Smooth muscle cell (in vitro differentiated cells): ENCODE results near the gene ATXN1. TPM values are rescaled to one million over a fixed set of nuclear protein-coding genes. Genes with fewer than 3 reads are reported as not detected.

ENCODE experiments used
- DNase-seq: peaks from one replicate; lab custom pipeline; 2025; ENCODE audit not compliant: unreplicated experiment; lab: John Stamatoyannopoulos, UW
- H2AFZ ChIP-seq: fragments of 200-600 bp; sonication (generic); 2 replicates; pipeline ENCODE4 v1.6.0; 2016; ENCODE audit warnings: antibody characterized with exemption, low read depth, mild to moderate bottlenecking
- H3F3A ChIP-seq: fragments of 200-600 bp; sonication (generic); 2 replicates; pipeline ENCODE4 v1.6.0; 2017; ENCODE audit warnings: antibody characterized with exemption, low read depth
- H3K27ac ChIP-seq: fragments of 200-600 bp; sonication (generic); 2 replicates; pipeline ENCODE4 v1.5.1; 2016; ENCODE audit warnings: low read depth, mild to moderate bottlenecking
- H3K27me3 ChIP-seq: fragments of 200-600 bp; sonication (generic); 2 replicates; pipeline ENCODE4 v1.6.1; 2016; ENCODE audit warnings: low read depth, mild to moderate bottlenecking
- H3K36me3 ChIP-seq: fragments of 200-600 bp; sonication (generic); 2 replicates; pipeline ENCODE4 v1.5.1; 2016; ENCODE audit warnings: low read depth
- H3K4me1 ChIP-seq: fragments of 200-600 bp; sonication (generic); 2 replicates; pipeline ENCODE4 v1.5.1; 2016; ENCODE audit warnings: low read depth
- H3K4me2 ChIP-seq: fragments of 200-600 bp; sonication (generic); 2 replicates; pipeline ENCODE4 v1.6.0; 2016; ENCODE audit warnings: mild to moderate bottlenecking
- H3K4me3 ChIP-seq: fragments of 200-600 bp; sonication (generic); 2 replicates; pipeline ENCODE4 v1.5.1; 2016; ENCODE audit warnings: mild to moderate bottlenecking
- H3K79me2 ChIP-seq: fragments of 200-600 bp; sonication (generic); 2 replicates; pipeline ENCODE4 v1.6.0; 2016; ENCODE audit warnings: low read depth, mild to moderate bottlenecking
- H3K9ac ChIP-seq: fragments of 200-600 bp; sonication (generic); 2 replicates; pipeline ENCODE4 v1.6.0; 2016; ENCODE audit warnings: low read depth
- H3K9me3 ChIP-seq: fragments of 200-600 bp; sonication (generic); replicated peaks from 2 replicates; pipeline ENCODE4 v1.5.1; 2016; ENCODE audit warnings: low read depth
- H4K20me1 ChIP-seq: fragments of 200-600 bp; sonication (generic); 2 replicates; pipeline ENCODE4 v1.6.0; 2016; ENCODE audit warnings: low read depth
- CTCF ChIP-seq: fragments of 200-600 bp; sonication (generic); IDR thresholded peaks from 2 replicates; pipeline ENCODE4 v1.5.1; 2017; ENCODE audit warnings: borderline replicate concordance, mild to moderate bottlenecking, antibody characterized with exemption; ENCODE audit not compliant: insufficient read depth, poor library complexity, severe bottlenecking
- WGBS: methylation state at CpG from one replicate; pipeline ENCODE4 v1.1.7; 2016; ENCODE audit warnings: low lambda C conversion rate; 5-methylcytosine and 5-hydroxymethylcytosine counted together
- polyA plus RNA-seq: library from polyadenylated mRNA; unstranded; fragments of >200 nt; fragmentation: Nextera tagmentation; extraction: Ambion mirVana; gene quantifications from 2 replicates; pipeline ENCODE4 v1.2.1, GENCODE V29; 2016
- total RNA-seq: library from RNA; depleted of rRNA; stranded (reverse); fragments of >200 nt; gene quantifications from 2 replicates; pipeline ENCODE4 v1.2.3, GENCODE V29; 2014

The ATXN1 gene
- total and polyA plus RNA-seq, 2 experiments from 2014 or later: 17.9 to 40.6 TPM

DNA sequence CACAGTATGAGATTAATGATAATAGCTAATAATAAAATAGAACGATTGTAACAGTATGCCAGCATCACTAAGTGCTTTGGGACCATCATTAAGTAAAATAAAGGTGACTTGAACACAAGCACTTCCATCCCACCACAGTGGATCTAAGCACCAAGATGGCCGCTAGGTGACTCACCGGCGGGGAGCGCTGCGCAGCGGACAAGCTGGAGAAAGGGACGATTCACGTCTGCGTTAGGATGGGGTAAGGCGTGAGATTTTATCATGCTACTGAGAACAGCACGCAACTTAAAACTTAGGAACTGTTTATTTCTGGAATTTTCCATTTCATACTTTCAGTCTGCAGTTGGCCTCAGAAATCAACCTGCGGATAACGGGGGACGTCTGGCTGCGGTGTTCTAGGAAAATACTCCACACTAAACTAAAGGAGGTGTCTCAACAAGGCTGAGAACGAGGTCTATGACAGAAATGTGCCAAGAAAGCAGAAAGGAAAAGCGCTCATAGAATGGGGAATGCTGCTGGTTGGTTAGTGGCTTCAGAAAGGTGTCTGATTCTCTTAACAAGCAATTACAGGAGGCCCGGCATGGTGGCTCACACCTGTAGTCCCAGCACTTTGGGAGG, 408.3 kb downstream of the ATXN1 start:
- WGBS: 95% methylated on average over 19 of the region's 19 CpGs
- peaks cover 21% of the 10 kb centered on the region for H3F3A ChIP-seq
- H3K79me2 ChIP-seq: peaks cover 6% of the 10 kb centered on the region
- no peaks in the 10 kb centered on the region for H3K27me3 ChIP-seq
- no peak for TF ChIP-seq CTCF
- no peaks in the 10 kb centered on the region for H3K9me3 ChIP-seq
- H3K9ac ChIP-seq: no peak overlapping the region
- no peaks in the 10 kb centered on the region for H3K36me3 ChIP-seq
- peaks cover 20% of the 10 kb centered on the region for H3K4me1 ChIP-seq
- no peak for DNase-seq
- H3K27ac ChIP-seq: peak overlapping the region; percentile 90
- H2AFZ ChIP-seq: no peak overlapping the region
- H3K4me2 ChIP-seq: peak overlapping the region; percentile 56
- H4K20me1 ChIP-seq: peaks cover 43% of the 10 kb centered on the region
- H3K4me3 ChIP-seq: no peak overlapping the region

DNA sequence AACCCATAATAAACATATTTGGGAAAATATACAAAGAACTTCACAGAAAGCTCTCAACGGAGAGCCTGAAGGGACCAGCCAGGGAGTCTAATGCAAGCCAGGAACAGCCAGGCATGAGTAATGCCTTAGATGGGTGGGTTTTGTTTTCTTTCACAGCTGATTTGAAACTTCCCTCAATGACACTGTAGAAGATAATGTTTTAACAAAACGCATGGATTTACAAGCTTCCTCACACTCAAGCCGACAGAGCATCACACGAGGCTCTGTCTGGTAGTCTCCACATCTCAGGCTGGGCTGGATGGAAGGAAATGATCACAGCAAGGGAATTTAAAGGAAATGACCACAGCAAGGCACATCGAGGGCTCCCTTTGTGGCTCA, 409.0 kb downstream of the ATXN1 start:
- no peak overlapping the region for H3K4me3 ChIP-seq
- no peaks in the 10 kb centered on the region for H3K79me2 ChIP-seq
- H3K36me3 ChIP-seq: no peaks in the 10 kb centered on the region
- no peak for TF ChIP-seq CTCF
- H4K20me1 ChIP-seq: peaks cover 43% of the 10 kb centered on the region
- H3K9me3 ChIP-seq: no peaks in the 10 kb centered on the region
- peaks cover 20% of the 10 kb centered on the region for H3K4me1 ChIP-seq
- H3F3A ChIP-seq: peaks cover 21% of the 10 kb centered on the region
- H3K27me3 ChIP-seq: no peaks in the 10 kb centered on the region
- no peak overlapping the region for H2AFZ ChIP-seq
- peak overlapping the region; percentile 65 for H3K9ac ChIP-seq
- DNase-seq: no peak
- 16% methylated on average over 5 of the region's 5 CpGs for WGBS
- peak overlapping the region; percentile 56 for H3K4me2 ChIP-seq
- peak overlapping the region; percentile 90 for H3K27ac ChIP-seq

- Histone ChIP-seq H3K4me1 (peaks cover 26% of the 10 kb centered on the region), H3K36me3 (no peaks in the 10 kb centered on the region), H3F3A (peaks cover 19% of the 10 kb centered on the region), H3K9ac (no peak overlapping the region), H3K4me3 (no peak overlapping the region), H4K20me1 (peaks cover 37% of the 10 kb centered on the region), H3K79me2 (no peaks in the 10 kb centered on the region), H3K4me2 (no peak overlapping the region), H2AFZ (no peak overlapping the region), H3K9me3 (no peaks in the 10 kb centered on the region), H3K27ac (no peak overlapping the region), H3K27me3 (no peaks in the 10 kb centered on the region)
- DNase-seq: no peak
- 90% methylated on average over 2 of the region's 2 CpGs for WGBS
- TF ChIP-seq CTCF: no peak
Observed at GRCh38 chr6:16349544-16349943, 411.7 kb downstream of the ATXN1 start.

DNA sequence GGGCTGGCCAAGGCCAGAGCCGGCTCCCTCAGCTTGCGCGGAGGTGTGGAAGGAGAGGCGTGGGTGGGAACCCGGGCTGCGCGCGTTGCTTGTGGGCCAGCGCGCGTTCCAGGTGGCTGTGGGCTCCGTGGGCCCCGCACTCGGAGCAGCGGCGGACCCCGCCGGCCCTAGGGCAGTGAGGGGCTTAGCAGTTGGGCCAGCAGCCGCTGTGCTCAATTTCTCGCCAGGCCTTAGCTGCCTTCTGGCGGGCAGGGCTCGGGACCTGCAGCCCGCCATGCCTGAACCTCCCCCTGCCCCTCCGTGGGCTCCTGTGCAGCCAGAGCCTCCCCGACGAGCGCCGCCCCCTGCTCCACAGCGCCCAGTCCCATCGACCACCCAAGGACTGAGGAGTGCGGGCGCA, 414.4 kb downstream of the ATXN1 start:
- no peak for TF ChIP-seq CTCF
- H3K27ac ChIP-seq: no peak overlapping the region

More for the DNA sequence above, 414.4 kb downstream of the ATXN1 start:
- no peak overlapping the region for H3K4me2 ChIP-seq
- no peaks in the 10 kb centered on the region for H3K79me2 ChIP-seq
- WGBS: 98% methylated on average over 29 of the region's 32 CpGs
- H4K20me1 ChIP-seq: peaks cover 42% of the 10 kb centered on the region
- DNase-seq: no peak
- H2AFZ ChIP-seq: no peak overlapping the region
- no peaks in the 10 kb centered on the region for H3K27me3 ChIP-seq
- H3K9me3 ChIP-seq: no peaks in the 10 kb centered on the region
- H3K36me3 ChIP-seq: no peaks in the 10 kb centered on the region
- H3F3A ChIP-seq: peaks cover 14% of the 10 kb centered on the region
- H3K4me1 ChIP-seq: peaks cover 19% of the 10 kb centered on the region
- H3K9ac ChIP-seq: no peak overlapping the region
- no peak overlapping the region for H3K4me3 ChIP-seq
